Peyer's patch (tissue), 4 donors: ENCODE data around the gene PLOD2.

Experiments
- CTCF ChIP-seq, 6 experiments: fragments of 450-650 bp in 4 of 6; fragments of 200-600 bp in 2 of 6; sonication (generic) in 1 of 6; IDR thresholded peaks; one replicate each; pipeline ENCODE4 v1.5.1; 2017 to 2019; ENCODE audit warnings: antibody characterized with exemption in 6 of 6, mild to moderate bottlenecking in 3 of 6, moderate library complexity in 1 of 6
- POLR2A ChIP-seq, 2 donors: fragments of 450-650 bp; IDR thresholded peaks; one replicate each; pipeline ENCODE4 v1.5.1; 2017; ENCODE audit warnings: antibody characterized with exemption in 2 of 2, mild to moderate bottlenecking in 2 of 2, moderate library complexity in 2 of 2

GRCh38 chr3:146187334-146187950 lies 26.5 kb upstream of the PLOD2 start:
- TF ChIP-seq CTCF (IDR thresholded peaks at IDR 0.05), result peak in 4 of 6 experiments; percentile 14 to 66 (median 58)
- no peak for TF ChIP-seq POLR2A (IDR thresholded peaks at IDR 0.05)
